Hepatocyte (in vitro differentiated cells): ENCODE measurements around the gene LAPTM5. TPM values are rescaled to one million over a fixed set of nuclear protein-coding genes. Genes with fewer than 3 reads are reported as not detected.

ENCODE experiments used
- DNase-seq: peaks from one replicate; pipeline ENCODE4 v3.0.0-alpha.2; 2016; ENCODE audit warnings: low spot score
- H2AFZ ChIP-seq: fragments of 200-600 bp; sonication (generic); 2 replicates; pipeline ENCODE4 v1.6.0; 2016; ENCODE audit warnings: antibody characterized with exemption, mild to moderate bottlenecking
- H3K27ac ChIP-seq: fragments of 200-600 bp; sonication (generic); 2 replicates; pipeline ENCODE4 v1.5.1; 2016; ENCODE audit warnings: mild to moderate bottlenecking
- H3K27me3 ChIP-seq: fragments of 200-600 bp; sonication (generic); 2 replicates; pipeline ENCODE4 v1.6.1; 2016
- H3K36me3 ChIP-seq: fragments of 200-600 bp; sonication (generic); replicated peaks from 2 replicates; pipeline ENCODE4 v1.5.1; 2016; ENCODE audit warnings: low read depth; ENCODE audit not compliant: insufficient read depth
- H3K4me1 ChIP-seq: fragments of 200-600 bp; sonication (generic); 2 replicates; pipeline ENCODE4 v1.5.1; 2016; ENCODE audit warnings: mild to moderate bottlenecking, moderate library complexity; ENCODE audit not compliant: insufficient read depth
- H3K4me2 ChIP-seq: fragments of 200-600 bp; sonication (generic); 2 replicates; pipeline ENCODE4 v1.6.0; 2016
- H3K4me3 ChIP-seq: fragments of 200-600 bp; sonication (generic); 2 replicates; pipeline ENCODE4 v1.5.1; 2016; ENCODE audit warnings: mild to moderate bottlenecking
- H3K79me2 ChIP-seq: fragments of 200-600 bp; sonication (generic); 2 replicates; pipeline ENCODE4 v1.6.0; 2017; ENCODE audit warnings: mild to moderate bottlenecking
- H3K9me2 ChIP-seq: fragments of 200-600 bp; sonication (generic); replicated peaks from 2 replicates; pipeline ENCODE4 v1.6.0; 2017; ENCODE audit warnings: mild to moderate bottlenecking; ENCODE audit not compliant: insufficient read depth
- H3K9me3 ChIP-seq: fragments of 200-600 bp; sonication (generic); 2 replicates; pipeline ENCODE4 v1.5.1; 2016; ENCODE audit warnings: low read depth, mild to moderate bottlenecking
- H4K20me1 ChIP-seq: fragments of 200-600 bp; sonication (generic); 2 replicates; pipeline ENCODE4 v1.6.0; 2016; ENCODE audit warnings: mild to moderate bottlenecking; ENCODE audit not compliant: insufficient read depth, poor library complexity, severe bottlenecking
- EZH2 ChIP-seq: fragments of 200-600 bp; sonication (generic); IDR thresholded peaks from 2 replicates; pipeline ENCODE4 v1.6.1; 2016; ENCODE audit warnings: antibody characterized with exemption, mild to moderate bottlenecking, borderline replicate concordance
- EZH2phosphoT487 ChIP-seq: fragments of 200-600 bp; sonication (generic); IDR thresholded peaks from one replicate; pipeline ENCODE4 v1.6.1; 2018; ENCODE audit warnings: antibody characterized with exemption, mild to moderate bottlenecking, low read depth, moderate library complexity; ENCODE audit not compliant: unreplicated experiment, severe bottlenecking
- WGBS: methylation state at CpG from one replicate; pipeline ENCODE4 v1.1.6; 2016; ENCODE audit warnings: low lambda C conversion rate; ENCODE audit errors: missing lambda C conversion rate; 5-methylcytosine and 5-hydroxymethylcytosine counted together
- polyA plus RNA-seq: library from polyadenylated mRNA; unstranded; fragments of >200 nt; fragmentation: Nextera tagmentation; extraction: Ambion mirVana; gene quantifications from 2 replicates; pipeline ENCODE4 v1.2.1, GENCODE V29; 2016
- total RNA-seq: library from RNA; depleted of rRNA; stranded (reverse); fragments of >200 nt; gene quantifications from 2 replicates; pipeline ENCODE4 v1.2.3, GENCODE V29; 2014
- TF ChIP-seq, protein P1 (sequence below): fragments of 200-600 bp; sonication (generic); IDR thresholded peaks from 2 replicates; pipeline ENCODE4 v1.5.1; 2016; ENCODE audit warnings: antibody characterized with exemption, mild to moderate bottlenecking; ENCODE audit not compliant: poor library complexity

LAPTM5 gene
- total and polyA plus RNA-seq, 2 experiments from 2014 or later: 2.6 to 3.2 TPM

DNA sequence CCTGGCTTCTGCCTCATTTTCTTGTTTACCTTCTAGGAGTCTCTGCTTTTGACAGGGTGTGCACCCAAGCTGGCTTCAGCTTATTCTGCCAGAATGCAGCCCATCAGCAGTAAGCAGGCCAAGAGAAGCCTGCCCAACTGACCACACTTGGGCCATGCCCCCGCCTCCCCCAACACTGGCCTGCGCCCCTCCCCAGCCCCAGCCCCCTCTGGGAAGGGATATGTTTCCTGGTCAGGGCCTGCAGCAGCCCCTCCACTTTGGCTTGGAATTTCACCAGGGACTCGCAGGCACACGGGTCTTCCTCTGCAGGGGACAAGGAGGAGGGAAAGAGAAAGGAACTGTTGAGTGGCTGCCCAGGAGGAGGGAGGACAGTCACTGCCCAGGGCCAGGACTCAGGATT lies 43.5 kb downstream of the LAPTM5 start:
- TF ChIP-seq, protein P1, sequence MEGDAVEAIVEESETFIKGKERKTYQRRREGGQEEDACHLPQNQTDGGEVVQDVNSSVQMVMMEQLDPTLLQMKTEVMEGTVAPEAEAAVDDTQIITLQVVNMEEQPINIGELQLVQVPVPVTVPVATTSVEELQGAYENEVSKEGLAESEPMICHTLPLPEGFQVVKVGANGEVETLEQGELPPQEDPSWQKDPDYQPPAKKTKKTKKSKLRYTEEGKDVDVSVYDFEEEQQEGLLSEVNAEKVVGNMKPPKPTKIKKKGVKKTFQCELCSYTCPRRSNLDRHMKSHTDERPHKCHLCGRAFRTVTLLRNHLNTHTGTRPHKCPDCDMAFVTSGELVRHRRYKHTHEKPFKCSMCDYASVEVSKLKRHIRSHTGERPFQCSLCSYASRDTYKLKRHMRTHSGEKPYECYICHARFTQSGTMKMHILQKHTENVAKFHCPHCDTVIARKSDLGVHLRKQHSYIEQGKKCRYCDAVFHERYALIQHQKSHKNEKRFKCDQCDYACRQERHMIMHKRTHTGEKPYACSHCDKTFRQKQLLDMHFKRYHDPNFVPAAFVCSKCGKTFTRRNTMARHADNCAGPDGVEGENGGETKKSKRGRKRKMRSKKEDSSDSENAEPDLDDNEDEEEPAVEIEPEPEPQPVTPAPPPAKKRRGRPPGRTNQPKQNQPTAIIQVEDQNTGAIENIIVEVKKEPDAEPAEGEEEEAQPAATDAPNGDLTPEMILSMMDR: no peak
- no peak for TF ChIP-seq EZH2phosphoT487
- no peak for TF ChIP-seq EZH2
- Histone ChIP-seq H3K4me3 (no peak overlapping the region), H3K9me2 (no peaks in the 10 kb centered on the region), H4K20me1 (no peaks in the 10 kb centered on the region), H3K4me1 (no peaks in the 10 kb centered on the region), H3K27me3 (no peaks in the 10 kb centered on the region), H3K79me2 (no peaks in the 10 kb centered on the region), H3K9me3 (no peaks in the 10 kb centered on the region), H3K4me2 (no peak overlapping the region), H2AFZ (no peak overlapping the region), H3K36me3 (no peaks in the 10 kb centered on the region), H3K27ac (no peak overlapping the region)
- DNase-seq: no peak
- 54% methylated on average over 3 of the region's 4 CpGs for WGBS

DNA sequence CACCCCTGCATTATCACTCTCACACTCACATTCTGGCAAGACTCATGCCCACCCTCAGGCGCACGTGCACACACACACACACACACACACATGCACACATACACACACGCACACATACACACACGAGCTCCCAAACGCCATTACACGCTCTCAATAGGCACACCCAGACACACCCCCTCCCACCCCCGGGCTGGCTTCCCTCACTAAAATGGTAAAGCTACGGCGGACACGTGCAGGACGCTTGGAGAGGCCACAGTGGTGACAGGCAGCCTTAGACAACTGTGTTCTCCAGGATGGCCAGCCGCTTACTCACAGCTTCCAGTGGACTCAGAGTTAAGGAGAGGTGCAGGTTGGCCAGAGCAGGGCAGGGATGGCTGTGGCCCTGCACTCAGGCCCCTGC lies 44.3 kb downstream of the LAPTM5 start:
- H4K20me1 ChIP-seq: no peaks in the 10 kb centered on the region
- TF ChIP-seq EZH2: no peak
- H3K9me3 ChIP-seq: no peaks in the 10 kb centered on the region
- H3K9me2 ChIP-seq: no peaks in the 10 kb centered on the region
- H3K4me2 ChIP-seq: no peak overlapping the region
- no peak overlapping the region for H2AFZ ChIP-seq
- no peaks in the 10 kb centered on the region for H3K36me3 ChIP-seq
- H3K27me3 ChIP-seq: no peaks in the 10 kb centered on the region
- no peaks in the 10 kb centered on the region for H3K79me2 ChIP-seq
- WGBS: 65% methylated on average over 11 of the region's 12 CpGs
- no peaks in the 10 kb centered on the region for H3K4me1 ChIP-seq
- H3K4me3 ChIP-seq: no peak overlapping the region
- no peak for DNase-seq
- no peak overlapping the region for H3K27ac ChIP-seq

DNA sequence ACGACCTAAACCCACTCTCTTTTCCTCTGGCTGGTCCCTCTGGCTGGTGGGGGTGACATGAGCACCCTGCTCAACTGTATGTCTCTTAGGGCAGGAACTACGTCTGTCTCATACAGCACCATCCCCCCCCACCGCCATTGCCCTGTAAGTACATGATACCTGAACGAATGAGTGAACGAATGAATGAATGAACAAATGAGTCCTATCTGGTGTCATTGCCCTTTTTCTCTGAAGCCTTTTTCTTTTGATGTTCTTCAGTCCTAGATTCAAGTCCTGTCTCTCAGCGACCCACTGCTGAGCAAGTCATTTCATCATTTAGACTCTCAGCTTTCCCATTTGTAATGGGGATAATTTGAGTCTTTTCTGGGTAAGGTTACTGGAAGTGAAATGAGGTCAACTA lies 45.0 kb downstream of the LAPTM5 start:
- H3K9me2 ChIP-seq: no peaks in the 10 kb centered on the region
- H3K9me3 ChIP-seq: no peaks in the 10 kb centered on the region
- WGBS: over 99% methylated on average over 6 of the region's 6 CpGs
- H2AFZ ChIP-seq: no peak overlapping the region
- no peaks in the 10 kb centered on the region for H3K27me3 ChIP-seq
- H3K4me2 ChIP-seq: no peak overlapping the region
- TF ChIP-seq, protein P1: no peak
- TF ChIP-seq EZH2 (no peak), EZH2phosphoT487 (no peak)
- H4K20me1 ChIP-seq: no peaks in the 10 kb centered on the region
- H3K36me3 ChIP-seq: no peaks in the 10 kb centered on the region
- DNase-seq: no peak
- H3K4me1 ChIP-seq: no peaks in the 10 kb centered on the region
- H3K4me3 ChIP-seq: no peak overlapping the region
- no peaks in the 10 kb centered on the region for H3K79me2 ChIP-seq
- H3K27ac ChIP-seq: no peak overlapping the region

DNA sequence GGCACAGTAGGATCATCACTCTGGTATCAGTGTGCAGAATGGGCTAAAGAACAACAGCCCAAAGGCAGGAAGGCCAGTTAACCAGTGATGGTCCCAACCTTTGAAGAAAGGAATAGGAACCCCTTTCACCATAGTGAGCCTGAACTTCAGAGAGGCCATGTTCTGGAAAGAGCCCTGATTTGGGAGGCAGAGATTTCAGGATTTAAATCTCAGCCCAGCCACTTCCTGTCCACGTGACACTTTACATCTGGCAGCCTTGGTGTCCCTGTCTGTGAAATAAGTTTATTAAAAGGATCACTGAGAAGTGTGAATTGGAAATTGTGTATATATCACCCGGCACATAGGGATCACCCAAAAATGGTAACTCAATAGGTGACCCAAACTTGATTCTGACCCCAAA lies 47.2 kb downstream of the LAPTM5 start:
- no peak overlapping the region for H3K27ac ChIP-seq
- H3K4me2 ChIP-seq: no peak overlapping the region
- H3K27me3 ChIP-seq: no peaks in the 10 kb centered on the region
- DNase-seq: no peak
- H3K9me2 ChIP-seq: no peaks in the 10 kb centered on the region
- no peak overlapping the region for H3K4me3 ChIP-seq
- TF ChIP-seq EZH2phosphoT487 (no peak), EZH2 (no peak)
- TF ChIP-seq, protein P1: no peak
- no peaks in the 10 kb centered on the region for H3K79me2 ChIP-seq
- H2AFZ ChIP-seq: no peak overlapping the region
- H3K4me1 ChIP-seq: no peaks in the 10 kb centered on the region
- WGBS: 63% methylated on average over 2 of the region's 2 CpGs
- no peaks in the 10 kb centered on the region for H3K9me3 ChIP-seq
- H3K36me3 ChIP-seq: no peaks in the 10 kb centered on the region
- no peaks in the 10 kb centered on the region for H4K20me1 ChIP-seq
